CMK (cell line): ENCODE data around the gene CAP1.

Experiments
- DNase-seq: peaks from one replicate; pipeline ENCODE4 v3.0.0-alpha.2; 2010; ENCODE audit warnings: low read depth

CAP1 gene

DNA sequence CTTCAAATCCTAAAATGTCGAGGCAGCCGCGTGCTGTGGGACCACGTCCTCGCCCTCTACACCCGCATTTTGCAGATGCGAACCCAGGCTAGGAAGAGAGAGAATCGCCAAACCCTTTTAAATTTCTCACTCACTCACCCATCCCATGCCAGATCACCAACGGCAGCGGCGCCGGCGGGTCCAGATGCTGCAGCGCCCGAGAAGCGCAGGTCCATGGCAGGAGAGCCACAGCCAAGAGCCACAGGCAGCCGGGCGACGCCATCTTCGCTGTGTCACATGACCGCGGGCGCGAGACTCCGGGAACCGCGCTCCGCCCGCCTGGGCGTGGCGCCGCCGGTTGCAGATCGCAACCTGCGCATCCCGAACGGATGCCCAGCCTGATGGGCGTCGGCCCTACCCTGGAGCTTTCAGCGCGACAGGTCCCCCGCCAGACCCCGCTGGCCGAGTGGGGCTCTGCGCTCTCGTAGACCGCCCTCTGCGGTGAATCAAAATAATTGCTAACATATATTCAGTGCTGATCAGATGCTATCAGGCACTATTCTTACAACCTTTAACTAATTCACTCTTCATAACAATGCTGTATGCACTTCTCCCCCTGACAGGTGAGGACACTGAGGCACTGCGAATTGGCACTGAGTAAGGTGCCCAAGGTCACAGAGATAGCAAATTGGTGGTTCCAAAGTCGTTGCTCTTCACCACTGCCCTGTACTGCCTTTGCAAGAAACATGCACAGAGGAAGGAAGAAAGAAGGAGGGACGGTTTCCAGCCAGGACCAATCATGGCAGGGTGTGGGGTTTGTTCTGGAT is 56.7 kb downstream of the CAP1 start, which contains the start of gene PPT1:
TSS of gene PPT1 (minus strand) at position 276 of the 806 bp plus-strand sequence. CDS start at position 262, 14 bp downstream.
- DNase-seq = peak; percentile 76

- no peak for DNase-seq
Measured at GRCh38 chr1:40102038-40102437, 61.5 kb downstream of the CAP1 start.

GRCh38 chr1:40102896-40103295 is 62.4 kb downstream of the CAP1 start:
- no peak for DNase-seq

GRCh38 chr1:40105028-40105427 is 64.5 kb downstream of the CAP1 start:
- DNase-seq = no peak

- DNase-seq = no peak
Measured at GRCh38 chr1:40107290-40107959, 66.9 kb downstream of the CAP1 start.

DNA sequence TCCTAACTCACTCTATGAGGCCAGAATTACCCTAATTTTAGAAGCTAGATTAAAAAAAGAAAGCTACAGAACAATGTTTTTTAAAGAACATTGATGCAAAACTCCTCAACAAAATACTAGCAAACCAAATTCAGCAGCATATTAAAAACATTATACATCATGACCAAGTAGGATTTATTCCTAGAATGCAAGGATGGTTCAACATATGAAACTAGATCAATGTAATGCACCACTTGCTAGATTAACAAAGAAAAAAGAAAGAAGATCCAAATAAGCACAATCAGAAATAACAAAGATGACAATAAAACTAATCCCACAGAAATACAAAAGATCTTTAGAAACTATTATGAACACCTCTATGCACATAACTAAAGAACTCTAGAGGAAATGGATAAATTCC is 69.9 kb downstream of the CAP1 start:
- no peak for DNase-seq

- no peak for DNase-seq
Measured at GRCh38 chr1:40114400-40114799, 73.9 kb downstream of the CAP1 start.

DNA sequence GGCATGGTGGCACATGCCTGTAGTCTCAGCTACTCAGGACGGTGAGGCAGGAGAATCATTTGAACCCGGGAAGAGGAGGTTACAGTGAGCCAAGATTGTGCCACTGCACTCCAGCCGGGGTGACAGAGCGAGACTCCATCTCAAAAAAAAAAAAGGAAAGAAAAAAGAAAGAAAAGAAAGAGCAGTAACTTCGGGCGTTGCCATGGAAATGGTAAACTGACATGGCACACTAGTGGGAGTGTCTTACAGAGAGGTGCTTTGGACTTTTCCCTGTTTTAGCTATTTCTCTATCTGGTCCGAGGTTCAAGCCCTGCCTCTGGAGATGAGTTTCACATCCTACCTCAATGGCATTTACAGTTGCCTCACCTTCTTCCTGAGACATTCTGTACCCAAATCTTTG is 79.6 kb downstream of the CAP1 start:
- DNase-seq = no peak
